Neuron (in vitro differentiated cells): Measurements from ENCODE around the gene IGSF9B.

Experiments used
- H2AFZ ChIP-seq: one replicate; pipeline ENCODE4 v1.6.1; 2013; ENCODE audit warnings: low read depth, mild to moderate bottlenecking, inconsistent platforms, low read length, moderate library complexity
- H3K27me3 ChIP-seq: one replicate; pipeline ENCODE4 v1.6.1; 2013; ENCODE audit warnings: low read length; ENCODE audit not compliant: insufficient read depth
- H3K36me3 ChIP-seq: one replicate; pipeline ENCODE4 v1.6.1; 2013; ENCODE audit warnings: low read length; ENCODE audit not compliant: insufficient read depth
- H3K4me1 ChIP-seq: one replicate; pipeline ENCODE4 v1.6.1; 2013; ENCODE audit warnings: low read length; ENCODE audit not compliant: insufficient read depth
- H3K4me3 ChIP-seq: 2 replicates; pipeline ENCODE4 v1.5.1; 2013; ENCODE audit warnings: mild to moderate bottlenecking, low read length, moderate library complexity
- H3K9me3 ChIP-seq: one replicate; pipeline ENCODE4 v1.6.1; 2013; ENCODE audit warnings: low read length

Gene IGSF9B

DNA sequence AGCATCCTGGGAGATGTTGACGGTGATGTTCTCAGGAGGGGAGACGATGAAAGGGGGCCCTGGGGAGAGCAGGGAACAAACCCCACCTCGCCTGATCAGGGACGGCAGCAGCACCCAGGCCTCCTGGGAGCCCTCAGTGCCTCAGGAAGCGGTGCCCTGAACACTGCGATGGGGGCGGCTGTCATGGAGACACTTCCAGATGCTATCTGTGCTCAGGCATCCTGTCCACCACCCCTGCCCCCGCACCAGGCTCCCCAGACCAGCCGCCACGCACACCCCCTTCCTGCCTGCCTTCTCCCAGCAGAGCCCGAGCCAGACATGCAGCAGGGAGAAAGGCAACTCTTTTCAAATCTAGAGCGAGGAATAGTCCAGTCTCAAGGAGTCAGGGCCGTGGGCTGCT, 20.6 kb downstream of the IGSF9B start:
- H3K4me1 ChIP-seq = peaks cover 13% of the 10 kb centered on the region
- no peak overlapping the region for H2AFZ ChIP-seq
- H3K9me3 ChIP-seq = no peaks in the 10 kb centered on the region
- H3K4me3 ChIP-seq = no peak overlapping the region
- H3K27me3 ChIP-seq = no peaks in the 10 kb centered on the region
- H3K36me3 ChIP-seq = peaks cover 11% of the 10 kb centered on the region

DNA sequence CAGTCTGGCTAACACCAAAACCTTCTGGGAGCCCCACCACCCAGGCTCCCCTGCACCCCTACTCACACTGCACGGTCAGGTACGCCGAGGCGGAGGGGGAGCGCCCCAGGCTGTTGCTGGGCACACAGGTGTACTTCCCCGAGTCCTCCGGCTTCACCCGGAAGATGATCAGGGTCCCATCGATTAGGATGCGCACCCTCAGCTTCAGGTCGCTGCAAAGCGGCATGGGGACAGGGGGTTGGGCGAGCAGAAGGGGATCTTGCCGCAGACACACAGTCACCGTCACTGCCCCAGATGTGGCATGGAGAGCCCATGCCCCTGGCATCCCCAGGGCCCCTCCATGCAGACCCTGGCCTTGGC, 21.2 kb downstream of the IGSF9B start:
- Histone ChIP-seq H3K4me3 (no peak overlapping the region), H3K27me3 (no peaks in the 10 kb centered on the region), H3K36me3 (peaks cover 15% of the 10 kb centered on the region), H2AFZ (no peak overlapping the region), H3K9me3 (no peaks in the 10 kb centered on the region), H3K4me1 (peaks cover 13% of the 10 kb centered on the region)

DNA sequence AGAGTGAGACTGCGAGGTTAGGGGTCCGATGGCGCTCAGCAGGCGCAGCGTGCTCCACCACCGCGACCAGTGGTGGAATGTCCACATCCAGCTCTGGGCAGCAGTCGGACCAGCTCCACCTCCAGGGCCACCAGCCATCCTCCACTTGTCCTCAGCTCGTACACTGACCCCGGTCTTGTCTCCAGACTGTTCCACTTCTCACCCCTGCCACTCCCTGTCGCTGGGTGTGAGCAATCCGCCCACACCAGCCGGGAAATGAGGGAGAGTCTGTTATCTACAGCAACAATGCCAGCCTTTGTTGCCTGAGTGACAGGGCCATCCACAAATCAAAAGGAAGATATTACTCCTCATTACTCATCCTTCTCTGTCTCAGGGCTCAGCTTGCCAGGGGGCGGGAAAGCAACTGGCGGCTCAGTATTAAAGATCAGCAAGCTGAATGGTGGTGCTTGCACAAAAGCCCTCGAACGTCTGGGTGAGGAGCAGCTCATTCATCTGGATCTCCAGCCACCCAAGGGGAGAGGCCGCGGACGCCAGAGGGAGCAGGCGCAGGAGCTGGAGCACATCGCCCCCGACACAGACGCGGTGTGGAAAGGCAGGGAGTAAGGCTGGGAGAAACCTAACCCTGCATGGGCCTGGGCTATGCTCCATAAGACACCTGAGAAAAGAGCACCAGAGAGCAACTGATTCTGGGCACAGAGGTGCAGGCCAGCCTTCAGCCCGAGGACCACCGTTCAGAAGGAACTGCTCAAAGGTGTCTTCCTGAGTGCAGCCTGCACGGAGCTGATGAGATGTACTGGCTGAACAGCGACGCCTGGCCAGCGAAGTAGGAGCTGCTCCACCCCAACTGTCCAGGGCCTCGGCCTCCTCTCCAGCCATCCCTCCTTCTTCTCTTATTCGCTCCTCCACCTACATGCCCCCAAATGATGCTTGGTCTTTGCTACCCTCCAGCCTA, 21.9 kb downstream of the IGSF9B start:
- Histone ChIP-seq H2AFZ (no peak overlapping the region), H3K4me1 (peaks cover 13% of the 10 kb centered on the region), H3K4me3 (no peak overlapping the region), H3K36me3 (peaks cover 15% of the 10 kb centered on the region), H3K9me3 (no peaks in the 10 kb centered on the region), H3K27me3 (no peaks in the 10 kb centered on the region)

DNA sequence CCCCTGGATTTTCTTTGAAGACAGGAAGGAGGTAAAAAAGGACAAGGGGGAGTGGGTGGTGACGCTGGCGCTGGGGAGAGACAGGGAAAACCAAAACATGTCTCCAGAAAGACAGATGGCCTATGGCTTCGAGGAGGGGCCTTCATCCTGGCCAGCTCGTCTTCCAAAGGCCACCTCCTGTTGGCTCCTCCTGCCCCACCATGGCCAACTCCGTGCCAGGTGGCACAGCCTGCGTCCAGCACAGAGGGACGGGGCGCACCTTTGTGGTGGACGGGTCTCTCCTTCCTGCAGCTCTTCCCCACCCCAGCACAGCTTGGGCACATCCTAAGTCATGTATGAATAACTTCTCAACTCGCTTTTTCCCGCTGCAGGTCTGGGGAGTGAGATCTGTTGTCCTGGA, 22.7 kb downstream of the IGSF9B start:
- Histone ChIP-seq H3K9me3 (no peaks in the 10 kb centered on the region), H3K4me1 (peaks cover 13% of the 10 kb centered on the region), H3K36me3 (peaks cover 15% of the 10 kb centered on the region), H3K4me3 (no peak overlapping the region), H3K27me3 (no peaks in the 10 kb centered on the region), H2AFZ (no peak overlapping the region)

DNA sequence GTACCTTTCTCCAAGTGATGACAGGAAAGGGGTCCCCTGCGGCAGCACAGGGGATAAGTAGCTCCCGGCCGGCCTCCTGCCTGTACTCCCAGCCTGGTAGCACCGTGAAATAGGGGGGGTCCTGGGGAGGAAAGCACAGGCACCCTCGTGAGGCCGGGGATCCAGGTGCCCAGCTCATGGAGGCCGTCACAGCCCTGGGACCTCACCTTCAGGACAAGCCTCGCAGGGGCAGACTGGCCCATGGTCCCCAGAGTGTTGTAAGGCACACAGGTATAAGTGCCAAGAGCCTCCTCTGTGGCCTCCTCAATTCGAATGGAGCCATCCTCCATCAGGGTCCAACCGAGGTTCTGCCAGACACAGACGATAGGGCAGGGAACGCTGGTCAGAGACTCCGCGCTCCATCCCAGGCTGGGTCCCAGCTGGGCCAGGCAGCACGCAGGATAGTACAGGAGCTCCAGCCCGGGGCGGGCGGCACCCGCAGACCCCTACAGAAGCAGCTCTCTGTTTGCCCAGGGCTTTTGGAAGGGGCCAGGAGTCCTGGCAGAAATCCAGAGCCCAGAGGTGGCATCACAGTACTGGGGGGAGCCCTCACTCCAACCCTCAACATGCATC, 25.2 kb downstream of the IGSF9B start:
- no peaks in the 10 kb centered on the region for H3K9me3 ChIP-seq
- H3K36me3 ChIP-seq = peaks cover 9% of the 10 kb centered on the region
- H3K4me1 ChIP-seq = peaks cover 13% of the 10 kb centered on the region
- no peak overlapping the region for H3K4me3 ChIP-seq
- H2AFZ ChIP-seq = no peak overlapping the region
- H3K27me3 ChIP-seq = no peaks in the 10 kb centered on the region

DNA sequence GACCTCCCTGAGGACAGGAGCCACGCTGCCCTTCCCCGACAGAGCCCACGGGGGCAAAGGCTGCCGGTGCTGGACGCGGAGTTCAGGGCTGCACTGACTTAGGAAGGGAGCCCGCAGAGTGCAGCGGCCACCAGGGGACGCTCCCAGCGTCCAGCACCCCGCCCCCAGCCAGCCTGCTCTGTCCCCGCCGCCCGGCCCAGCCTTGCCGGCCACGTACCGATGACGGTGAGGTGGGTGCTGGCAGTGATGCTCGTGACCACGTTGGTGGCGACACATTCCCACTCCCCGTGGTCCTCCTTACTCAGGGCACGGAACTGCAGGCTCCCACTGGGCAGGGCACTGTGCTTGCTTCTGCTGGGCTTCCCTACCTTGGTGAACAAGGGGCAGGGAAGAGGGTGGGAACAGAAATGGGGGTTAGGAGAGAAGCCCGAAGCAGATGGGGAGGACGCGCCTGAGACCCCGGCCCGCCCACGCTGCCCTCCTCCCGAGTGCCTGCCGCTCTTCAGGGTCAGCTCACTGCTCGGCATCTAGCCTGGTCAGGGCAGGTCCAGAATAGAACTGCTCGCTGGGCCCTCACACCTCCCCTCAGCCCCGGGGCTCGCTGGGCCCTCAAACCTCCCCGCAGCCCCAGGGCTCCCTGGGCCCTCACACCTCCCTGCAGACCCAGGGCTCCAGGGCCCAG, 25.9 kb downstream of the IGSF9B start:
- Histone ChIP-seq H3K4me1 (peaks cover 13% of the 10 kb centered on the region), H3K27me3 (no peaks in the 10 kb centered on the region), H2AFZ (no peak overlapping the region), H3K4me3 (no peak overlapping the region), H3K36me3 (peaks cover 14% of the 10 kb centered on the region), H3K9me3 (no peaks in the 10 kb centered on the region)

DNA sequence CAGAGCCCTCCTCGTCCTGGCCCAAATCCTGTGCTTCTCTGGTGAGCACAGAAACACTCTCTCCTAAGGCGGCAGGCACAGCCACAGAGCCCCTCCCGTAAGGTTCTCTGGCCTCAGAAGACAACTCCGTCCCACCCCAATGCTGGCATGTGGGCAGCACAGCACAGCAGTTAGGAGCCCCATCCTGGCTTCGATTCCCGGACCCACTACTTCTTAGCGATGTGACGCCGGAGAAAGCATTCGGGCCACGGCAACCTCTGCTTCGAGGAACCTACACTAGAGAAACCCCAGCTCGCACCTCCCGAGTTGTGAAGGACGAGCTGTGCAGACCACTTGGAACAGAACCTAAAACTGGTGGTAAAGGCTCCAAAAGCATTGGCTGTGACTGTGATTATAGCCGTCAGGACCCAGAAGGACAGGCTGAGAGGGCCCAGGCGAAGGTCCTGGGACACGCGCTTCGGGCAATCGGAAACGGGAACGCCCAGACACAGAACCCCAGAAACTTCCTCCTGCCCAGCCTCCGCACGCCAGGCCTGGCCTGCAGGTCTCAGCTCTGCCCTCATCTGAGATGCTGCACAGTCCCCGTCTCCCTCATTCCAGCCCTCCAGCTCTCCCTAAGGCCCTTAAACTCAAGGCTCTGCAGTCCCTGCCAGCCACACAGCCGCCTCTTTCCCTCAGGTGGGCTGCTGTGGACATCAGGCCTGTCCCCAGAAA, 26.6 kb downstream of the IGSF9B start:
- no peak overlapping the region for H2AFZ ChIP-seq
- H3K27me3 ChIP-seq = no peaks in the 10 kb centered on the region
- H3K36me3 ChIP-seq = peaks cover 17% of the 10 kb centered on the region
- peaks cover 8% of the 10 kb centered on the region for H3K4me1 ChIP-seq
- H3K9me3 ChIP-seq = no peaks in the 10 kb centered on the region
- H3K4me3 ChIP-seq = no peak overlapping the region

DNA sequence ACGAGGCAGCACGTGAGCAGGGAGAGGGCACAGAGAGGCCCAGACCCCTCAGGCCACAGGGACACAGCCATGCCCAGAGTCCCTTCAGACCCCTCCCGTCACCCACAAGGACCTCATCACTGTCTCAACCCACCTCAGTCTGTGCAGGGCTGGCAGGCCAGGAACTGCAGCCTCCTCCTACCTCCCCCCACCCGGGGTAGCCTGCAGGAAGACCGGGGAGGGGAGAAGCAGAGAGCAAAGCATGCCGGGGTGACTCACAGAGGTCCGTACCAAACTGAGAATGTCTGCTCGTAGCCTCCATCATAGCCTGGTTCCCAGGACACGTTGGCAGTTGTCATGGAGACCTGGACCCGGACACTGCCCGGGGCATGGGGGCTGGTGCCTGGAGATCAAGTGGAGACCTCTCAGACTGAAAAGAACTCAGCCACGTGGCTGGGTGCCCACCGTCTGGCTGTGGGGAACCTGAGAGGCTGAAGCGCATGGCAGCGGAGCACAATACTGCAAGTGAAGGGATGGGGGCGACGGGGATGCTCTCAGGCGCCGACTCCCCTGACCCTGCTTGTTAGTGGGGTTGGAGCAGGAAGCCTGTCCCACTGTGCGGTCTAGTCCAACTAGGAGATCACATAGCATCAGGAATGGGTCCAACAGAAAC, 27.2 kb downstream of the IGSF9B start:
- Histone ChIP-seq H3K36me3 (peaks cover 20% of the 10 kb centered on the region), H2AFZ (no peak overlapping the region), H3K4me1 (peaks cover 4% of the 10 kb centered on the region), H3K27me3 (no peaks in the 10 kb centered on the region), H3K4me3 (no peak overlapping the region), H3K9me3 (no peaks in the 10 kb centered on the region)

DNA sequence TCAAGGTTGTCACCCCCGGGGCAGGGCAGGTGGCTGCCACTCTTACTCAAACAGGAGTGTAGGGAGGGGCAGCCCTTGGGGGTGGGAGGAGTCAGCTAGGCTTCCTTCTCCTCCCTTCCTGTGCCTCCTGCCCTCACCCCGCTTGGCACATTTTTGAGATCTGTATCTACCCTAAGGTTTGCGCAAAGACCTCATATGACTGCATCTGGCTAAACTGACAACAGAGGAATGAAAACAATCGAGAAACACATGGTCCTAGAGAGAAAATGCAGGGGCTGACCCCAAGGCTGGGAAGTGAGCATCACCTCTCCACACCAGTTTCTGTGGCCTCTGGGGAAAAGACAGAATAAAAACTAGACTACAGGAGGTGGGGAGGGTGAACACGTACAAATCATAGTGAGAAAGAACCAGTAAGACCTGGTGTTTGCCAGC, 28.1 kb downstream of the IGSF9B start:
- Histone ChIP-seq H2AFZ (no peak overlapping the region), H3K9me3 (no peaks in the 10 kb centered on the region), H3K4me3 (no peak overlapping the region), H3K4me1 (no peaks in the 10 kb centered on the region), H3K27me3 (no peaks in the 10 kb centered on the region), H3K36me3 (peaks cover 22% of the 10 kb centered on the region)

DNA sequence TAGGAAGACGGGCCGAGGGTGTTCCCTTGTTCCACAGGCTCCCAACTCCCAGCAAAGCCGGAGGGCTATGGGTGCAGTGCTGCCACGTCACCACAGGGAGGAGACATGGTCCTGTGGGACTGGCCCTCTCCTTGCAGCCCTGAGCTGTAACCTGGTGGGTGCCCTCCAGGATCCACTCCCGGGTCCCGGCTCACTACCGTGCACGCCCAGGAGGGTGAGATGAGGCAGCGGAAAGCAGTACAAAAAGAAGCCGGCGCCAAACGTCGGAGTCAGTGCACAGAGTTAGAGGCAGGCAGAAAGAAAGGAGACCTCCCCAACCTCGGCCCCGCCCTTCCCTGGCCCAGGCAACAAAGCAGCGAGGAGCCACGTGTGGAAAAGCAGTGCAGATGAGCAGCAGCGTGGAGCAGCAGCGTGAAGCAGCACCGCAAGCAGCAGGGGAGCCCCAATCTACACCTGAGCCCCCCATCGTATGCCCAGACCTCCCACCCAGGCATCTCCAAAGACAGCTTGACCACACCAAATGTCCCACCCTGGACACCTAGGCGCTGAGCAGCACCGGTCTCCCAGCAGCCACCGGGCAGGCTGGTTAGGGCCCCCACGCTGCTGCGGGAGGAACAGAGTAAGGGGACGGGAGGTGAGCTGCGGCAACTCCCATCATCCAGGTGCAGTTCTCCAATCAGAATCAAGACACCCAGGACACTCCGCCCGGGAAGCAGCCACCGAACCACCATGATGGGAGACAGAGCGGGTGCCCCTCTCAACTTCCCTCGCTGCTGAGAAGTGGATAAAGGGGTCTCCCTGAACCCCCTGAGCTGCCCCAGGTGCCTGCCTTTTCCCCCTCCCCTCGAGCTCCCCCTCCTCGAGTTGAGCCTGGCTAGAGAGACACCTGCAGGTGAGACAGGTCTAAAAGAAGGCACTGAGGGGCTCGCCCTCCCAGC, 28.8 kb downstream of the IGSF9B start:
- Histone ChIP-seq H3K4me3 (no peak overlapping the region), H3K9me3 (no peaks in the 10 kb centered on the region), H3K4me1 (no peaks in the 10 kb centered on the region), H3K27me3 (no peaks in the 10 kb centered on the region), H2AFZ (no peak overlapping the region), H3K36me3 (peaks cover 22% of the 10 kb centered on the region)

DNA sequence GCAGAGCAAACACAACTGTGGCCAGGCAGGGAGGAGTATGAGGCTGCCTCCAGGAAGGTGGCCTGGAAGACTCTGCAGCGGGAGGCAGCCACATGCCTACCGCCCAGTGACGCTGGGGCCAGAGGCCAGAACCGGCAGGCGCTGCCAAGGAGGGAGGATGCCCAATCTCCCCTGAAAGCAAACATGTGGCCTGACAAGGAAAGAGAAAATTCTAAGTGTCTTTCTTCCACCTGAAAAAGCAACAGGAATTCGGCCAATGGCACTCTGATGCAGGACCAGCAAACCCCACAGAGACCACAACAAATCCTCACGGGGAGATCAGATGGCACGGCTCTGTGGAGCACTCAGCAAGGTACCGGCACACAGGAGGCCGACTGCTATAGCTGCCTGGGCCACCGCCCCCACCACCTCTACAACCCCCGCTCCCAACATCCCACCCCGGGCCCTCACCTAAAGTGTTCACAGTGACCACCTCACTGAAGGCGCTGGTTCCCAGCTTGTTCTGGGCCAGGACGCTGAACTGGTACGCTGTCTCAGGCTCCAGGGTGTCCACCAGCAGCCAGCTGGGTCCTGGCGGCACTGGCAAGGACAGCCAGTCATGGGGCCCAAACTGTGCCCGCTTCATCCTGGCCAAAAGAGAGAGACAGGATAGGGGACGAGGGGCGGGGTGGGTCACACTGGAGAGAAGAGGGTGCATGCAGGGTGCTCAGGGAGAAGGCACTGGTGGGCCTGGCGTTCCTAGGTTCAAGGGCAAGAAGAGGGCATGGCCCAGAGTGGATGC, 30.1 kb downstream of the IGSF9B start:
- H3K27me3 ChIP-seq = no peaks in the 10 kb centered on the region

More for the DNA sequence above, 30.1 kb downstream of the IGSF9B start:
- Histone ChIP-seq H3K4me3 (no peak overlapping the region), H3K36me3 (peaks cover 28% of the 10 kb centered on the region), H3K9me3 (no peaks in the 10 kb centered on the region), H2AFZ (no peak overlapping the region), H3K4me1 (no peaks in the 10 kb centered on the region)
